Mesothelial cell of epicardium (in vitro differentiated cells): ENCODE measurements around the gene SMIM38. TPM values are rescaled to one million over a fixed set of nuclear protein-coding genes. Genes with fewer than 3 reads are reported as not detected.

Source experiments
- DNase-seq, 2 experiments: peaks; one replicate each; pipeline ENCODE4 v3.0.0; 2021; ENCODE audit warnings: low spot score in 2 of 2; ENCODE audit not compliant: unreplicated experiment in 2 of 2
- H3K27ac Mint-ChIP-seq: 2 replicates; pipeline ENCODE4 v1.8.0; 2021; ENCODE audit warnings: mixed read lengths
- H3K27me3 Mint-ChIP-seq: 2 replicates; pipeline ENCODE4 v1.8.0; 2021; ENCODE audit warnings: low read depth, mixed read lengths
- H3K36me3 Mint-ChIP-seq: 2 replicates; pipeline ENCODE4 v1.8.0; 2021; ENCODE audit warnings: mixed read lengths
- H3K4me1 Mint-ChIP-seq: 2 replicates; pipeline ENCODE4 v1.8.0; 2021; ENCODE audit warnings: mixed read lengths
- H3K4me3 Mint-ChIP-seq: 2 replicates; pipeline ENCODE4 v1.8.0; 2021; ENCODE audit warnings: mild to moderate bottlenecking, moderate library complexity, mixed read lengths
- H3K9me3 Mint-ChIP-seq: 2 replicates; pipeline ENCODE4 v1.8.0; 2021; ENCODE audit warnings: mixed read lengths
- total RNA-seq: library from RNA; stranded (reverse); gene quantifications from 3 replicates; pipeline ENCODE4 v1.2.1, GENCODE V29; 2021
- TF ChIP-seq, protein P1 (sequence below): fragments of 200-600 bp; sonication (generic); IDR thresholded peaks from one replicate; pipeline ENCODE4 v1.5.0; 2021; ENCODE audit warnings: antibody characterized with exemption; ENCODE audit not compliant: unreplicated experiment

SMIM38 gene
- total RNA-seq, 1 donor from 2014 or later = 2.5 TPM

DNA sequence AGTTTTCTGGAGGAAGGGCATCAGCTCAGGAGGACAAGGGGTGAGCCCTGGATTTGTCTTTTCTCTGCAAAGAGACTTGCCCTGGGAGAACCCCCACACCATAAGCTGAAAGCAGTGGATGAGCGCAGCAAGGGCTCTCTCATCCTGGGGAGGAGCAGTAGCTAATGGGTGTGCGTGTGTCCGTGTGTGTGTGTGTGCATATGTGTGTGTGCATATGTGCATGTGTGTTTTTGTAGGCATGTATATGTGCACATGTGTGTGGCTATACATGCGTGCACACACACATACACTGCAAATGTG, 45.3 kb downstream of the SMIM38 start:
- Mint-ChIP-seq H3K4me1 (peaks cover 14% of the 10 kb centered on the region), H3K9me3 (no peaks in the 10 kb centered on the region), H3K4me3 (no peak overlapping the region), H3K27me3 (peaks cover 5% of the 10 kb centered on the region), H3K27ac (no peak overlapping the region), H3K36me3 (no peaks in the 10 kb centered on the region)
- DNase-seq = no peak
- TF ChIP-seq, protein P1, sequence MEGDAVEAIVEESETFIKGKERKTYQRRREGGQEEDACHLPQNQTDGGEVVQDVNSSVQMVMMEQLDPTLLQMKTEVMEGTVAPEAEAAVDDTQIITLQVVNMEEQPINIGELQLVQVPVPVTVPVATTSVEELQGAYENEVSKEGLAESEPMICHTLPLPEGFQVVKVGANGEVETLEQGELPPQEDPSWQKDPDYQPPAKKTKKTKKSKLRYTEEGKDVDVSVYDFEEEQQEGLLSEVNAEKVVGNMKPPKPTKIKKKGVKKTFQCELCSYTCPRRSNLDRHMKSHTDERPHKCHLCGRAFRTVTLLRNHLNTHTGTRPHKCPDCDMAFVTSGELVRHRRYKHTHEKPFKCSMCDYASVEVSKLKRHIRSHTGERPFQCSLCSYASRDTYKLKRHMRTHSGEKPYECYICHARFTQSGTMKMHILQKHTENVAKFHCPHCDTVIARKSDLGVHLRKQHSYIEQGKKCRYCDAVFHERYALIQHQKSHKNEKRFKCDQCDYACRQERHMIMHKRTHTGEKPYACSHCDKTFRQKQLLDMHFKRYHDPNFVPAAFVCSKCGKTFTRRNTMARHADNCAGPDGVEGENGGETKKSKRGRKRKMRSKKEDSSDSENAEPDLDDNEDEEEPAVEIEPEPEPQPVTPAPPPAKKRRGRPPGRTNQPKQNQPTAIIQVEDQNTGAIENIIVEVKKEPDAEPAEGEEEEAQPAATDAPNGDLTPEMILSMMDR = no peak

GRCh38 chr11:69201764-69202370, 46.1 kb downstream of the SMIM38 start:
- Mint-ChIP-seq H3K27ac (no peak overlapping the region), H3K4me1 (peaks cover 11% of the 10 kb centered on the region), H3K27me3 (peaks cover 5% of the 10 kb centered on the region)

GRCh38 chr11:69202511-69203221, 46.9 kb downstream of the SMIM38 start:
- no peak overlapping the region for H3K4me3 Mint-ChIP-seq
- peaks cover 11% of the 10 kb centered on the region for H3K4me1 Mint-ChIP-seq
- no peak for DNase-seq
- no peak overlapping the region for H3K27ac Mint-ChIP-seq
- no peaks in the 10 kb centered on the region for H3K36me3 Mint-ChIP-seq
- H3K9me3 Mint-ChIP-seq = no peaks in the 10 kb centered on the region
- TF ChIP-seq, protein P1 = no peak
- peaks cover 7% of the 10 kb centered on the region for H3K27me3 Mint-ChIP-seq

More at GRCh38 chr11:69201764-69202370, 46.1 kb downstream of the SMIM38 start:
- DNase-seq = no peak
- Mint-ChIP-seq H3K4me3 (no peak overlapping the region), H3K36me3 (no peaks in the 10 kb centered on the region), H3K9me3 (no peaks in the 10 kb centered on the region)
- TF ChIP-seq, protein P1 = no peak

DNA sequence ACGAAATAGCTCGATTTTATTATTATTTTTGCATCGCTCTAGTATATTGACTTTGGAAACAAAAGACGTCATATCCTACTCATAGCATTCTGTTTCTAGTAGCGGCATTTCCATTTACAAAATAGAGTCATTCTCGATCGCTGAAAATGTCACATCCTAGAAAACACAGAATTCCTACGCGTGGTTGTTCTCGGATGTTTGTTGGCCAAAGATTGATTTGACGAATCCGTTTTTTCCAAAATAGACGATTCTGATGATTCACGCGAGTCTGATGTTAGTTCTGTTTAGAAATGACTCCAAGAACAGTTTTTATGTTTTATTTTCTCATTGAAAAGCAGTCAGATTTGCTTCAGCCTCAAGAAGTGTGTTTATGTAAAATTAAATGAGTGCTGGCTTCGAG, 47.6 kb downstream of the SMIM38 start:
- TF ChIP-seq, protein P1 = no peak

DNA sequence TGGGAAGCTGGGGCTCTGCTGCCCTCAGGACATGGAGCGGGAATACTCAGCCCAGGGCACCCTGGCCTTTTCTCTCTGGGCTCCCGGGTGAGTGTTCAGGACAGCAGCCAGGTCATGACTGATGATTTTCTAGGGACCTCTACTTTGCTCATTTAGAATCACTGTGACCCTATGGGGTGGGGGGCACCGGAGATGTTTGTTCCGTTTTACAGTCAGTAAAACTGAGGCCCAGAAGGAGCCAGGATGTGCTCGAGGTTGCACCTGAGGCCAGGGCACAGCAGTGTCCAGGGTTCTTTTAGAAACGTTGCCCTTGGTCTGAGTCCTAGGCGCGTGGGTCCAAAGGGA, 48.1 kb downstream of the SMIM38 start:
- Mint-ChIP-seq H3K27me3 (peaks cover 5% of the 10 kb centered on the region), H3K9me3 (peaks cover 6% of the 10 kb centered on the region)
- TF ChIP-seq, protein P1 = no peak

More for the DNA sequence above, 47.6 kb downstream of the SMIM38 start:
- DNase-seq = no peak
- peaks cover 3% of the 10 kb centered on the region for H3K36me3 Mint-ChIP-seq
- no peak overlapping the region for H3K4me3 Mint-ChIP-seq
- peaks cover 4% of the 10 kb centered on the region for H3K9me3 Mint-ChIP-seq
- H3K4me1 Mint-ChIP-seq = peaks cover 11% of the 10 kb centered on the region
- no peak overlapping the region for H3K27ac Mint-ChIP-seq
- peaks cover 7% of the 10 kb centered on the region for H3K27me3 Mint-ChIP-seq

More for the DNA sequence above, 48.1 kb downstream of the SMIM38 start:
- peaks cover 5% of the 10 kb centered on the region for H3K36me3 Mint-ChIP-seq
- H3K4me3 Mint-ChIP-seq = no peak overlapping the region
- H3K27ac Mint-ChIP-seq = no peak overlapping the region
- H3K4me1 Mint-ChIP-seq = peaks cover 11% of the 10 kb centered on the region
- no peak for DNase-seq
